BE2C (cell line): Measurements from ENCODE around the gene DIP2C.

Experiments
- DNase-seq: peaks from one replicate; pipeline ENCODE4 v3.0.0-alpha.2; 2020
- H3K27me3 ChIP-seq: fragments of 250-450 bp; sonication (Bioruptor Pico); 2 replicates; pipeline ENCODE4 v1.5.1; 2020; ENCODE audit warnings: mild to moderate bottlenecking
- H3K36me3 ChIP-seq: fragments of 250-450 bp; sonication (Bioruptor Pico); 2 replicates; pipeline ENCODE4 v1.5.1; 2020; ENCODE audit warnings: mild to moderate bottlenecking
- H3K4me1 ChIP-seq: fragments of 250-450 bp; sonication (Bioruptor Pico); 2 replicates; pipeline ENCODE4 v1.5.1; 2020
- H3K4me3 ChIP-seq: 2 replicates; pipeline ENCODE4 v1.5.1; 2011; ENCODE audit warnings: low read depth, low read length
- H3K9me3 ChIP-seq: fragments of 250-450 bp; sonication (Bioruptor Pico); 2 replicates; pipeline ENCODE4 v1.5.1; 2020
- TF ChIP-seq, protein P1 (sequence below): IDR thresholded peaks from 2 replicates; pipeline ENCODE4 v1.5.1; 2012; ENCODE audit warnings: mild to moderate bottlenecking, low read depth, low read length

The DIP2C gene

DNA sequence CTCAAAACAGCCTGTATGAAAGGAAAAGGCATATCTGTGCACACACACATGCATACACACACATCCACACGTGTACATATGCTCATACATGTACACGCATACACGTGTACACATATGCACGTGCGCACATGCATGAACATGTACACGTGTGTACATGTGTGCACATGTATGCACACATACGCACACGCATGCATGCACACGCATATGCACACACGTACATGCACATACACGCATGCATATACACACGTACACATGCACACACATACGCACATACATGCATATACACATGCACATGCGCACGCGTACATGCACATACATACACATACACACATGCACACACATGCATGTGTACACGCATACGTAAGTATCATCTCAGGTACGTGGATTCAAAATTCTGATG, 19.4 kb downstream of the DIP2C start:
- Histone ChIP-seq H3K4me1 (no peaks in the 10 kb centered on the region), H3K4me3 (no peak overlapping the region), H3K9me3 (no peaks in the 10 kb centered on the region), H3K36me3 (no peaks in the 10 kb centered on the region), H3K27me3 (no peaks in the 10 kb centered on the region)
- TF ChIP-seq, protein P1, sequence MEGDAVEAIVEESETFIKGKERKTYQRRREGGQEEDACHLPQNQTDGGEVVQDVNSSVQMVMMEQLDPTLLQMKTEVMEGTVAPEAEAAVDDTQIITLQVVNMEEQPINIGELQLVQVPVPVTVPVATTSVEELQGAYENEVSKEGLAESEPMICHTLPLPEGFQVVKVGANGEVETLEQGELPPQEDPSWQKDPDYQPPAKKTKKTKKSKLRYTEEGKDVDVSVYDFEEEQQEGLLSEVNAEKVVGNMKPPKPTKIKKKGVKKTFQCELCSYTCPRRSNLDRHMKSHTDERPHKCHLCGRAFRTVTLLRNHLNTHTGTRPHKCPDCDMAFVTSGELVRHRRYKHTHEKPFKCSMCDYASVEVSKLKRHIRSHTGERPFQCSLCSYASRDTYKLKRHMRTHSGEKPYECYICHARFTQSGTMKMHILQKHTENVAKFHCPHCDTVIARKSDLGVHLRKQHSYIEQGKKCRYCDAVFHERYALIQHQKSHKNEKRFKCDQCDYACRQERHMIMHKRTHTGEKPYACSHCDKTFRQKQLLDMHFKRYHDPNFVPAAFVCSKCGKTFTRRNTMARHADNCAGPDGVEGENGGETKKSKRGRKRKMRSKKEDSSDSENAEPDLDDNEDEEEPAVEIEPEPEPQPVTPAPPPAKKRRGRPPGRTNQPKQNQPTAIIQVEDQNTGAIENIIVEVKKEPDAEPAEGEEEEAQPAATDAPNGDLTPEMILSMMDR: no peak
- DNase-seq: no peak

DNA sequence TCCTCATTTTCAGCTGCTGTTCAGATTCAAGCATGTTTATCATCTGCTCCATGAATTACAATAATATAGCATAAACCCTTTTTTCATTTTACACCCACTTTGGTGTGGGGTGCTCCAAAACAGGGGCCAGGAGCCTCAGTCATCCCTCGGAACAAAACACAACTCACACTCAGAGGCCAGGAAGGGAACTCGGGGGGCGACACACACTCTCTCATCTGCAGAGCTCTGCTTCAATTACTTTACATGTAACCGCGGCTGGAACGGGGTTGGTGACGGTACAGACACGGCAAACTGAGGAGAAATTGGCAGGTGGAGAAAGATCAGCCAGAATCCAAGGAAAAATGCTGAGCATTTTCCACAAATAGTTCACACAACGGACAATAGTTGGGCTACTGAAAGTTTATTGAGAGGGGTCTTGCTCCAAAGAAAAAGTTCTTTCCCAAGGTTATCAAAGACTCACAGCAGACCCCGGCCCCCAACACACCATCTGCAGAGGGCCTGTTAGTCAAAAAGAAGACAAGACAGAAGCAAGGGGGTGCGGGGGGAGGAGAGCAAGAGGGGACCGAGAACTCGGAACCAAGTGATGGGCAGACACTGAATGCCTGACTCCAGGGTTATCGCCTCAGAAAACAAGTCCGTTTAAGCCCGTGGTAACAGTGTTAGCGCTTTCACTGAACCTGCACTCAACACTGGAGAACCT, 20.5 kb downstream of the DIP2C start:
- no peaks in the 10 kb centered on the region for H3K27me3 ChIP-seq
- H3K9me3 ChIP-seq: no peaks in the 10 kb centered on the region
- TF ChIP-seq, protein P1: no peak
- H3K4me1 ChIP-seq: no peaks in the 10 kb centered on the region
- no peaks in the 10 kb centered on the region for H3K36me3 ChIP-seq
- DNase-seq: no peak
- H3K4me3 ChIP-seq: no peak overlapping the region

- no peak overlapping the region for H3K4me3 ChIP-seq
- H3K36me3 ChIP-seq: no peaks in the 10 kb centered on the region
- TF ChIP-seq, protein P1: no peak
- DNase-seq: no peak
- H3K4me1 ChIP-seq: no peaks in the 10 kb centered on the region
- no peaks in the 10 kb centered on the region for H3K27me3 ChIP-seq
- H3K9me3 ChIP-seq: no peaks in the 10 kb centered on the region
Observed at GRCh38 chr10:667602-668143, 21.8 kb downstream of the DIP2C start.

DNA sequence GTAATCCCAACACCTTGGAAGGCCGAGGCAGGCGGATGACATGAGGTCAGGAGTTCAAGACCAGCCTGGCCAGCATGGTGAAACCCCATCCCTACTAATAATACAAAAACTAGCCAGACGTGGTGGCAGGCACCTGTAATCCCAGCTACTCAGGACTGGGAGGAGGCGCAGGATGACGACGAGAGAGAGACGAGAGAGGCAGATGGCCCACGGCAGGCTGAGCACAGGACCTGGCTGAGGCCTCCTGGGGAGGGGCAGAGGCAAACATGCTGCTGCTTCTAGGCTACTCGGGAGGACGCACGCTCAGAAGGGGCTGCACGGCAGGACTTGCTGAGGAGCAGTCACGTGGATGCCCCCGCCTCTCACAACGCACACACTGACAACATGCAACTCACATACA, 22.4 kb downstream of the DIP2C start:
- H3K4me3 ChIP-seq: no peak overlapping the region
- no peaks in the 10 kb centered on the region for H3K27me3 ChIP-seq
- no peaks in the 10 kb centered on the region for H3K4me1 ChIP-seq
- H3K36me3 ChIP-seq: no peaks in the 10 kb centered on the region
- no peak for DNase-seq
- TF ChIP-seq, protein P1: no peak
- no peaks in the 10 kb centered on the region for H3K9me3 ChIP-seq

GRCh38 chr10:666237-667012, 23.0 kb downstream of the DIP2C start:
- H3K4me1 ChIP-seq: no peaks in the 10 kb centered on the region
- H3K27me3 ChIP-seq: no peaks in the 10 kb centered on the region
- no peaks in the 10 kb centered on the region for H3K9me3 ChIP-seq
- H3K4me3 ChIP-seq: no peak overlapping the region
- TF ChIP-seq, protein P1: no peak
- no peak for DNase-seq
- no peaks in the 10 kb centered on the region for H3K36me3 ChIP-seq
